Fibroblast of lung (primary cell): ENCODE measurements around the gene RPRD2. TPM values are rescaled to one million over a fixed set of nuclear protein-coding genes. Genes with fewer than 3 reads are reported as not detected.

Experiments
- DNase-seq, 2 donors: peaks; one replicate each; pipeline versions ENCODE4 v3.0.0 to v3.0.0-alpha.2; 2010; ENCODE audit warnings: low read depth in 2 of 2
- H2AFZ ChIP-seq: 2 replicates; pipeline ENCODE4 v1.5.1; 2012; ENCODE audit warnings: low read length, control low read depth, inconsistent platforms
- H3K27ac ChIP-seq: 2 replicates; pipeline ENCODE4 v1.5.1; 2011; ENCODE audit warnings: low read length, control low read depth; ENCODE audit not compliant: insufficient read depth
- H3K27me3 ChIP-seq: 2 replicates; pipeline ENCODE4 v1.5.1; 2011; ENCODE audit warnings: mild to moderate bottlenecking, low read length; ENCODE audit not compliant: control insufficient read depth, insufficient read depth
- H3K36me3 ChIP-seq: 2 replicates; pipeline ENCODE4 v1.5.1; 2011; ENCODE audit warnings: low read length; ENCODE audit not compliant: control insufficient read depth, insufficient read depth
- H3K4me1 ChIP-seq: 2 replicates; pipeline ENCODE4 v1.5.1; 2011; ENCODE audit warnings: low read length; ENCODE audit not compliant: control insufficient read depth, insufficient read depth; ENCODE audit errors: extremely low read depth
- H3K4me2 ChIP-seq: 2 replicates; pipeline ENCODE4 v1.5.1; 2011; ENCODE audit warnings: low read length, control low read depth; ENCODE audit not compliant: insufficient read depth; ENCODE audit errors: extremely low read depth
- H3K4me3 ChIP-seq, 4 experiments: fragments of 200-600 bp in 1 of 4; sonication (generic) in 1 of 4; replicated peaks in 1 of 4; 2 replicates each; pipeline ENCODE4 v1.5.1; 2011 to 2016; ENCODE audit warnings: low read length in 4 of 4, low read depth in 3 of 4, mild to moderate bottlenecking in 3 of 4, control low read depth in 2 of 4, inconsistent platforms in 1 of 4, mixed read lengths in 1 of 4; ENCODE audit not compliant: insufficient read depth in 1 of 4; ENCODE audit errors: control extremely low read depth in 1 of 4
- H3K79me2 ChIP-seq: 2 replicates; pipeline ENCODE4 v1.5.1; 2012; ENCODE audit warnings: mild to moderate bottlenecking, low read length, inconsistent platforms; ENCODE audit not compliant: control insufficient read depth, insufficient read depth
- H3K9ac ChIP-seq: 2 replicates; pipeline ENCODE4 v1.5.1; 2011; ENCODE audit warnings: mild to moderate bottlenecking, low read length, control low read depth; ENCODE audit not compliant: insufficient read depth
- H3K9me3 ChIP-seq: 2 replicates; pipeline ENCODE4 v1.5.1; 2012; ENCODE audit warnings: low read depth, low read length; ENCODE audit not compliant: control insufficient read depth, insufficient read depth
- H4K20me1 ChIP-seq: 2 replicates; pipeline ENCODE4 v1.5.1; 2011; ENCODE audit warnings: low read length; ENCODE audit not compliant: control insufficient read depth, insufficient read depth; ENCODE audit errors: extremely low read depth
- EZH2 ChIP-seq: IDR thresholded peaks from 2 replicates; pipeline ENCODE4 v1.5.1; 2012; ENCODE audit warnings: low read length, control low read depth, mild to moderate bottlenecking; ENCODE audit errors: missing control alignments
- polyA plus RNA-seq, 2 donors: library from polyadenylated mRNA; depleted of rRNA in 1 of 2; stranded (reverse) in 1 of 2; unstranded in 1 of 2; fragments of >200 nt; gene quantifications; 2 replicates each; pipeline ENCODE4 v1.2.1, GENCODE V29; 2011 to 2012; ENCODE audit warnings: missing spikeins in 1 of 2
- total RNA-seq: library from RNA; depleted of rRNA; stranded (reverse); fragments of >200 nt; gene quantifications from 2 replicates; pipeline ENCODE4 v1.2.1, GENCODE V29; 2014
- TF ChIP-seq, protein P1 (sequence below), 2 donors: IDR thresholded peaks in 1 of 2; conservative IDR thresholded peaks in 1 of 2; 1 replicate in 1 of 2; 2 replicates in 1 of 2; pipeline ENCODE4 v1.5.1; 2011 to 2012; ENCODE audit warnings: low read length in 2 of 2, control low read depth in 1 of 2, inconsistent platforms in 1 of 2, low read depth in 1 of 2, mild to moderate bottlenecking in 1 of 2

RPRD2 gene
- total and polyA plus RNA-seq, 2 donors (not counting 1 experiment from before 2014, with no cell fraction given): 12.1 to 13.4 TPM

DNA sequence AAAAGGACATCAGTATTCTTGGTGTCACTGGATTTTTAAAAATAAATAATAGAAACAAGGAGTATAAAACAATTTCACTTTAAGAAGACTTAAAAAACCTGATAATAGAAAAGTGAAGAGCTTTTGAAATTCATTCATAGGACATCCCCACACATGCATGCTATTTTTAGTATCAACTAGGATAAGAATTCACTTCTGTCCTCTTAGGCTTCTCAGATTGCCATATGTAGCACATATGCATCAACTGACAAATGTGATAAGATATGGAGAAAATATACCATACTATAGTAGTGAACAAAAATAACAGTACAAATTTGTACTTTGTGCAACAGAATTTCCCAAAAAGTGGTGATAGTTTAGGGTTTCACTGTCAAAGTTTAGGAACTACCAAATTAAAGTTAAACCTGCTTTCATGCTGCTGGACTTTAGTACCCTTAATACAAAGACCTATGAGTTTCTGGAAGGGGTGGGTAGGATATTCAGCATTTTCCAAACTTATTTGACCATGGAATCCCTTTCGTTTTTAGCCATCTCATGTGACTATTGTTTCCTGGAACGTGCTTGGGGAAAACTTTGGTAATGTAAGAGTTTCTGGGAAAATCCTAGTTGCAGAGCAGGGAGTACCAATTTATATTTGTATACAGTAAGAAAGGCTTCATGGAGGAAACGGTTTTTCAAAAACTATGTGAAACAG lies 19.8 kb downstream of the RPRD2 start:
- H3K4me2 ChIP-seq: no peak overlapping the region
- no peak overlapping the region for H3K9ac ChIP-seq
- peaks cover 41% of the 10 kb centered on the region for H3K79me2 ChIP-seq
- no peak overlapping the region for H3K4me3 ChIP-seq
- H3K27me3 ChIP-seq: no peaks in the 10 kb centered on the region
- H3K36me3 ChIP-seq: no peaks in the 10 kb centered on the region
- no peak for TF ChIP-seq EZH2
- TF ChIP-seq, protein P1, sequence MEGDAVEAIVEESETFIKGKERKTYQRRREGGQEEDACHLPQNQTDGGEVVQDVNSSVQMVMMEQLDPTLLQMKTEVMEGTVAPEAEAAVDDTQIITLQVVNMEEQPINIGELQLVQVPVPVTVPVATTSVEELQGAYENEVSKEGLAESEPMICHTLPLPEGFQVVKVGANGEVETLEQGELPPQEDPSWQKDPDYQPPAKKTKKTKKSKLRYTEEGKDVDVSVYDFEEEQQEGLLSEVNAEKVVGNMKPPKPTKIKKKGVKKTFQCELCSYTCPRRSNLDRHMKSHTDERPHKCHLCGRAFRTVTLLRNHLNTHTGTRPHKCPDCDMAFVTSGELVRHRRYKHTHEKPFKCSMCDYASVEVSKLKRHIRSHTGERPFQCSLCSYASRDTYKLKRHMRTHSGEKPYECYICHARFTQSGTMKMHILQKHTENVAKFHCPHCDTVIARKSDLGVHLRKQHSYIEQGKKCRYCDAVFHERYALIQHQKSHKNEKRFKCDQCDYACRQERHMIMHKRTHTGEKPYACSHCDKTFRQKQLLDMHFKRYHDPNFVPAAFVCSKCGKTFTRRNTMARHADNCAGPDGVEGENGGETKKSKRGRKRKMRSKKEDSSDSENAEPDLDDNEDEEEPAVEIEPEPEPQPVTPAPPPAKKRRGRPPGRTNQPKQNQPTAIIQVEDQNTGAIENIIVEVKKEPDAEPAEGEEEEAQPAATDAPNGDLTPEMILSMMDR (conservative IDR thresholded peaks at IDR 0.05 in 1 of 2, IDR thresholded peaks at IDR 0.05 in 1 of 2; ENCODE audit: low read depth in 1 of 2, low read length in 2 of 2): no peak
- H3K9me3 ChIP-seq: no peaks in the 10 kb centered on the region
- no peaks in the 10 kb centered on the region for H4K20me1 ChIP-seq
- no peaks in the 10 kb centered on the region for H3K4me1 ChIP-seq
- no peak for DNase-seq
- H2AFZ ChIP-seq: no peak overlapping the region
- H3K27ac ChIP-seq: no peak overlapping the region

DNA sequence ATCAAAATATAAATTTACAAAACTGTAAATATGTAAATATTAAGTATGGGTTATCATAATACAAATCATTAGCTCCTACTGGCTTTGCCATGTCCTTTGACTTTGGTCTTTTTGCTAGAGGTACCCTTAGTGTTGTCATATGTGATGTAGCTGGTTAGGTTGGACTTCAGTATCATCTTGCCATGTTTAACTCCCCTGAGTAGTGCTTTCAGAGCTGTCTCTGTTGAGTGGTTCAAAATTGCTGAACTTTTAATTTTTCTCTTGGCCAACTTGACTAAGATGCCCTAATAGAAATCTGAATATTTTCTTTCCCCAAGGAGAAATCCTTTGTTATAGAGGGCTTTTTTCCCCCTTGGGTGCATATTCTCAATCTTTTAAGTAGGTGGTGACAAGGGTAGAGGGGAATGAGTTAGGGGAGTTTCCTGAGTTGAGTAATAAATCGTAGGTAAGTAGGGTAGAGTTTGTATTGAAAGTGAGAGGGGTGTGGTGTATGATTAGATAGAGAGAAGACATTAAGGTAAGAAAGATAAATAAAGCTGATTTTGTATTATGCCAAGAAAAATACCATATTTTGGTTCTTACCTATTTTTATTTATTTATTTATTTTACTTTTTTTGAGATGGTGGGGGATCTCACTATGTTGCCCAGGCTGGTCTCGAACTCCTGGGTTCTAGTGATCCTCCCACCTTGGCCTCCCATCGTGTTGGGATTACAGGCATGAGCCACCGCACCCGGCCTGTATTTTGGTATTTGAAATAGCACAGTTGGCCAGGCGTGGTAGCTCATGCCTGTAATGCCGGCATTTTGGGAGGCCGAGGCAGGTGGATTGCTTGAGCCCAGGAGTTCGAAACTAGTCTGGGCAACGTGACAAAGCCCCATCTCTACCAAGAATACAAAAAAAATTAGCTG lies 21.8 kb downstream of the RPRD2 start:
- Histone ChIP-seq H3K4me1 (no peaks in the 10 kb centered on the region), H3K27ac (no peak overlapping the region), H2AFZ (no peak overlapping the region), H3K36me3 (no peaks in the 10 kb centered on the region), H4K20me1 (no peaks in the 10 kb centered on the region), H3K9me3 (no peaks in the 10 kb centered on the region), H3K4me2 (no peak overlapping the region), H3K27me3 (no peaks in the 10 kb centered on the region), H3K9ac (no peak overlapping the region), H3K4me3 (no peak overlapping the region), H3K79me2 (peaks cover 44% of the 10 kb centered on the region)
- no peak for DNase-seq
- TF ChIP-seq EZH2: no peak
- TF ChIP-seq, protein P1 (conservative IDR thresholded peaks at IDR 0.05 in 1 of 2, IDR thresholded peaks at IDR 0.05 in 1 of 2; ENCODE audit: low read depth in 1 of 2, low read length in 2 of 2): no peak

DNA sequence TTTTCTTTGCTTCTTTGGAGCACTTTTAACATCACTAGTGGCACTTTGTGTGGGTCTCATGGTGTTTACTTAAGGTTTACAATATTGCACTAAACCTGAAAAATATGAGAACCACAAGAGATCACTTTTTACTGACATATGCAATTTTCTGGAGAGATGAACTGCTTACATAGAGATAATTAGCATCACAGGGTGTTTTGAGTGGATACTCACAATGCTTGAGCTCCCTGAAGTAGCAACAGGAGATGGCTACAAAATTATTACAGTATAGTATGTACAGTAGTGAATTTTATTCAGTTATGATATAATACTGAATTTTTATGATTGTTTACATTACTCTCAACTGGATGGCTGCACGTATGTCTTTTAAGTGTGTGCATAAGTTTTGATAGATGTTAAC lies 22.6 kb downstream of the RPRD2 start:
- no peak for TF ChIP-seq EZH2
- TF ChIP-seq, protein P1 (conservative IDR thresholded peaks at IDR 0.05 in 1 of 2, IDR thresholded peaks at IDR 0.05 in 1 of 2; ENCODE audit: low read depth in 1 of 2, low read length in 2 of 2): no peak
- H3K27ac ChIP-seq: no peak overlapping the region
- no peaks in the 10 kb centered on the region for H3K36me3 ChIP-seq
- H2AFZ ChIP-seq: no peak overlapping the region
- H3K79me2 ChIP-seq: peaks cover 42% of the 10 kb centered on the region
- no peaks in the 10 kb centered on the region for H4K20me1 ChIP-seq
- no peaks in the 10 kb centered on the region for H3K9me3 ChIP-seq
- DNase-seq: no peak
- H3K9ac ChIP-seq: no peak overlapping the region
- no peak overlapping the region for H3K4me3 ChIP-seq
- H3K4me1 ChIP-seq: no peaks in the 10 kb centered on the region
- no peak overlapping the region for H3K4me2 ChIP-seq
- H3K27me3 ChIP-seq: no peaks in the 10 kb centered on the region
